ENCODE data around the gene COLQ.

GRCh38 chr3:15493436-15493835 is 28.1 kb downstream of the COLQ start:
- no peak for TF ChIP-seq RNF2 (IDR thresholded peaks at IDR 0.05; ENCODE audit: borderline replicate concordance, low read depth)
- TF ChIP-seq, protein P1, sequence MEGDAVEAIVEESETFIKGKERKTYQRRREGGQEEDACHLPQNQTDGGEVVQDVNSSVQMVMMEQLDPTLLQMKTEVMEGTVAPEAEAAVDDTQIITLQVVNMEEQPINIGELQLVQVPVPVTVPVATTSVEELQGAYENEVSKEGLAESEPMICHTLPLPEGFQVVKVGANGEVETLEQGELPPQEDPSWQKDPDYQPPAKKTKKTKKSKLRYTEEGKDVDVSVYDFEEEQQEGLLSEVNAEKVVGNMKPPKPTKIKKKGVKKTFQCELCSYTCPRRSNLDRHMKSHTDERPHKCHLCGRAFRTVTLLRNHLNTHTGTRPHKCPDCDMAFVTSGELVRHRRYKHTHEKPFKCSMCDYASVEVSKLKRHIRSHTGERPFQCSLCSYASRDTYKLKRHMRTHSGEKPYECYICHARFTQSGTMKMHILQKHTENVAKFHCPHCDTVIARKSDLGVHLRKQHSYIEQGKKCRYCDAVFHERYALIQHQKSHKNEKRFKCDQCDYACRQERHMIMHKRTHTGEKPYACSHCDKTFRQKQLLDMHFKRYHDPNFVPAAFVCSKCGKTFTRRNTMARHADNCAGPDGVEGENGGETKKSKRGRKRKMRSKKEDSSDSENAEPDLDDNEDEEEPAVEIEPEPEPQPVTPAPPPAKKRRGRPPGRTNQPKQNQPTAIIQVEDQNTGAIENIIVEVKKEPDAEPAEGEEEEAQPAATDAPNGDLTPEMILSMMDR (IDR thresholded peaks at IDR 0.05), result no peak
- no peak for TF ChIP-seq EP300 (IDR thresholded peaks at IDR 0.05)
- no peak for TF ChIP-seq ZNF302 (CRISPR knock-in tag; IDR thresholded peaks at IDR 0.05)
- TF ChIP-seq TP53 (CRISPR knock-in tag; IDR thresholded peaks at IDR 0.05), result no peak
